Activated CD4-positive, alpha-beta T cell treated with anti-CD3 and anti-CD28 coated beads, Interleukin-2, amount 50 U/mL, for 16 hours (primary cell): ENCODE data around the gene MSRB1.

Experiments
- DNase-seq: peaks from one replicate; pipeline ENCODE4 v3.0.0-alpha.2; 2020

MSRB1 gene

GRCh38 chr16:1890024-1890707, 52.8 kb downstream of the MSRB1 start:
- no peak for DNase-seq
